ENCODE measurements around the gene CAPN3.

The CAPN3 gene

DNA sequence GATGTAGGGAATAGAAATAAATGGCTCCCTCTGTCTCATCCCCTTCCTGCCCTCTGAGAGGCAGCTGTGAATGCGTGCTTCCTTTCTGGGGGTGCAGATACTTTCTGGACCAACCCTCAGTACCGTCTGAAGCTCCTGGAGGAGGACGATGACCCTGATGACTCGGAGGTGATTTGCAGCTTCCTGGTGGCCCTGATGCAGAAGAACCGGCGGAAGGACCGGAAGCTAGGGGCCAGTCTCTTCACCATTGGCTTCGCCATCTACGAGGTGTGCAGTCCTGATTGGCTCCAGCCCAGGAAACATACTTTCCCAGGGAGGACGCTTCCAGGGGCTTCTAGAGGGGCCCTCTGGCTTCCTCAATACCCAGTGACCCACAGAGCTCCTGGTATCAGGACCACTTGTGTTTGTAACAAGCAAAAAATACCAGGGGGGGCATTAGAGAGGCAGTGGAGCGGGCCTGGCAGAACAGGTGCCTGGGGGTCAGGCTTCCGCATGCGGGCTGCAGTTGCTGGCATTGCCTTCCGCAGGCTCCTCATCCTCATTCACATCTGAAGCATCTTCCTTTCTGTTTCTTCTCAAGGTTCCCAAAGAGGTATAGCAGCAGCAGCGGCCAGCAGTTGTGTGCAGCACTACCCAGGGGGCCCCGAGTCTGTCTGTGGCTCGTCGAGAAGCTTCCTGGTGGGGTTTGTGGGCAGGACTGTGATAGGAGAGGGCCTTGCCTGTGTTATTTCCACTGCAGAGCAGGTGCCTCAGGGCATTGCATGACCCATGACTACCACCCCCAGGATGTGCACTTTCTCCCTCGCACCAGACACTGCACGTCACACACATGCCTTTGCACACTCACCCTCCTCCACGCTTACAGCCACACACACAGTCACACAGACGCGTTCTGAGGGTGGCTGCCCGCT lies 42.5 kb downstream of the CAPN3 start:
- no peak for DNase-seq

- no peak for DNase-seq
These were observed 43.3 kb downstream of the CAPN3 start for GRCh38 chr15:42402455-42403205.

GRCh38 chr15:42403389-42403788 lies 44.1 kb downstream of the CAPN3 start:
- no peak for DNase-seq

- no peak for DNase-seq
These were observed 45.3 kb downstream of the CAPN3 start for GRCh38 chr15:42404461-42405235.

GRCh38 chr15:42405863-42406482 lies 46.7 kb downstream of the CAPN3 start:
- DNase-seq = no peak

GRCh38 chr15:42408178-42408577 lies 48.9 kb downstream of the CAPN3 start:
- DNase-seq = no peak

DNA sequence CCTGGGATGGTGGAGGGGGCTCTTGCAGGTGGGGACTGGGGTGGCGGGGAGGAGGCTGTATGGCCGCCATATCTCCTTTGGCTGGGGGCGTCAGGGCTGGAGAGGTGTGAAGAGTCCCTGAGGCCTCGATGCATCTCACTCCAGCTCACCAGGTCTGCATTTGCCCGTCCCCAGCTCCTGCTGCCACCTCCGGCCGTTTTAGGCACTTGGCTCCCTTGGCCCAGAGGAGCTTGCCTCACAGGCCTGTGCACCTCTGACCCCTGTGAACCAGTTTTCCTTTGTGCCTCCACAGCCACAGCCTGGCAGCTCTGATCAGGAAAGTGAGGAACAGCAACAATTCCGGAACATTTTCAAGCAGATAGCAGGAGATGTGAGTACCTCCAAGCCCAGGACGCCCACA lies 49.7 kb downstream of the CAPN3 start:
- no peak for DNase-seq

- no peak for DNase-seq
These were observed 52.6 kb downstream of the CAPN3 start for GRCh38 chr15:42411884-42412283.

DNA sequence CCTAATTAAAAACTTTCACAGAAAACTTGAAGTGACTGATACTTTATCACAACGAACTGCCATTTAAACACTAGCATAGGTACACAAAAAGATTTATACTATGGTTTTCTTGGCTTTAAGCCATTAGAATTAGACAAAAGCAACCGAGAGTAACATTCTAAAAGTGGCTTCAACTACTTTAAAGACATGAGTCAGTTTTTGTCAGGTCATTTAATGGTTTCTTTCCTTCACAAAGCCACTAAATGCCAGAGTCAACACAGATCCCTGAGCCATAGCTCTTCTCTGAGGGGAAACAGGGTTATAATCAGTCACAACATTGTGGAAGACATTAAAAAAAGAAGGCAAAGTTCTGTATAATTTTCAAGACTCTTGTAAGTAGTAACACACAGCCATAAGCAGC lies 54.6 kb downstream of the CAPN3 start:
- no peak for DNase-seq

DNA sequence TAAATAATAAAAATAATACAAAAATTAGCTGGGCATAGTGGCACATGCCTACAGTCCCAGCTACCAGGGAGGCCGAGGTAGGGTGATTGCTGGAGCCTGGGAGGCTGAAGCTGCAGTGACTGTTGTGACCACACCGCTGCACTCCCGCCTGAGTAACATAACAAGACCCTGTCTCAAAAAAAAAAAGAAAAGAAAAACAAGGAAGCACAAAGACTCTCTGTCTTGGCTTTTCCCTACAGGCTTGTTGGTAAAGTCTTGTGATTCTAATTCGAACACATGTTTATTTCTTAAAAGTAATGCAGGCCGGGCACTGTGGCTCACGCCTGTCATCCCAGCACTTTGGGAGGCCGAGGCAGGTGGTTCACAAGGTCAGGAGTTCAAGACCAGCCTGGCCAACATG lies 60.1 kb downstream of the CAPN3 start:
- DNase-seq = no peak

DNA sequence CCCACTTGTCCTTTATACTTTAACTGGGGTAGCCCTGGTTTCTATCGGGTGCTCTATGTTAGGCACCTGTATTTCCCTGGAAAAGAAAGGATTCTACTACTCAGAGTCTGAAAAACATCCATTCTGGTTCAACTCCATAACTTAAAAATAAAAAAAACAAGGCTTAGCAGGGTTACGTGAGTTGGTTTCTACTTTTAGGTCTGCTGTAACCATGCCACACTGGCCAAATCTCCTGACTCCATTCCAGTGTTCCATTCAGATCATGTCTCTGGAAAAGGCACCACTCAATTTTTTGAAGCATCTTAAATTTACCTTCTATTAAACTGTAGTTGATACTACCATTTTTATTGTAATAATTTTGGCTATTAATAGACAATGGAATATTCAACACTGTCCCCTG lies 62.1 kb downstream of the CAPN3 start:
- no peak for DNase-seq

- no peak for DNase-seq
These were observed 68.3 kb downstream of the CAPN3 start for GRCh38 chr15:42427429-42428223.

DNA sequence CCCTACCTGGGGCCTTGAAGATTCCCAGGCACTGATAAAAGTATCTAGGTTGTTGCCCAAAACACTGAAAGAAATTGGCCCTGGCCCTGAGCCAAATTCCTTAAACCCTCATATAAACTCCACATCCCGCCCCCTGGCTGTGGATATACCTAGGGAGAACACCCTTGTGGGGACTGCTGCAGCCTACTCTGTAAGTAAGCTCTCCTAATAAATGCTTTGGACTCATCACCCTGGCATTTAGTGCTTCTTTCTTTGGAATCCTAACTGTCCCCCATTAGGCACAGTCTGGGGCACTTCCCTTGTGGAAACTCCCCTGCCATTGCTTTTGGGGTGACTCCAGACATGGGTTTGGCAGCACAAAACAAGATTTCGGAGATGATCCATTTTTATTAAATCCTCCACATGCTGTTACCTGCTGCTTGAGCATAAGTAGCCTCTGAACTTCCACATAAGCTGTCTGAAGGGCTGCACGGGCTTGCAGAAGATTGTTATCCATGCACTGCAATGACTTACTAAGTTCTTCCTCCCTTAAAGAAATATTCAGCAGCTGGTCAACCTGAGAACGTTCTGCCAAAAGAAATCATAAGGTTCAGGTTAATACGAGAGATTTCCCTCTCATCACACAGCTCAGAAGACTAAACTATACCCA lies 85.2 kb downstream of the CAPN3 start:
- peak; percentile 2 for DNase-seq

- no peak for DNase-seq
These were observed 86.2 kb downstream of the CAPN3 start for GRCh38 chr15:42445551-42445950.

GRCh38 chr15:42447599-42447998 lies 88.3 kb downstream of the CAPN3 start:
- no peak for DNase-seq

- no peak for DNase-seq
These were observed 89.0 kb downstream of the CAPN3 start for GRCh38 chr15:42448281-42448680.

DNA sequence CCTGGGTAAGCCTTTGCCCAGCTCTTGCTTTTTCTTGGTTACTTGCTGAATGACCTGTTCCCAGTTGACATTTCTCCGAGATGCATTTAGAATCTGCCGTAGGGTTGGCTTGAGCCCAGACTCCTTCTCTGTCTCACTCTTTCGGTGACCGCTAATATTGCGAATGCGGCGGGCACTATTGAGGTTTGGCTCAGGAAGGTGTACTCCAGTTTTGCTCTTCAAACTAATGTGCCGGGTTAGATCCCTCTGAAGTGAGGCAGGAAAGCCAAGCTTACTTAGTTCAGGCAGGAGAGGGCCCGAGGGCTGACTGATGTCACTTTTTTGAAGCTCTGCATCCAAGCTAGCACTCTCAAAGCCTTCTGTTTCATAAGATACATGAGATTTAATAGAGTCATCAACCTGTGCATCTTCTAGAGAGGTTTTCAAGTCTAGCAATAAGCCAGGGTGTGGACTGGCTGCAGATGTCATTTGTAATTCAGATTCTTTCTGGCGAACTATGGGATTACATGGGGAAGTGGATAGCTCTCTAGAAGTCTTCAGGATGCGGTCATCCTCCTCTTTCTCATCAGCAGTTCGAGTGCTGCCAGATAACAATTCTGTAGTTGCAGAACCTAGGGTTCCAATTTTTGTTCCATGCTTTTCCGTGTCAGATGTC lies 90.6 kb downstream of the CAPN3 start:
- no peak for DNase-seq

- no peak for DNase-seq
These were observed 91.1 kb downstream of the CAPN3 start for GRCh38 chr15:42450425-42450790.

- DNase-seq = no peak
These were observed 94.5 kb downstream of the CAPN3 start for GRCh38 chr15:42453826-42454225.

DNA sequence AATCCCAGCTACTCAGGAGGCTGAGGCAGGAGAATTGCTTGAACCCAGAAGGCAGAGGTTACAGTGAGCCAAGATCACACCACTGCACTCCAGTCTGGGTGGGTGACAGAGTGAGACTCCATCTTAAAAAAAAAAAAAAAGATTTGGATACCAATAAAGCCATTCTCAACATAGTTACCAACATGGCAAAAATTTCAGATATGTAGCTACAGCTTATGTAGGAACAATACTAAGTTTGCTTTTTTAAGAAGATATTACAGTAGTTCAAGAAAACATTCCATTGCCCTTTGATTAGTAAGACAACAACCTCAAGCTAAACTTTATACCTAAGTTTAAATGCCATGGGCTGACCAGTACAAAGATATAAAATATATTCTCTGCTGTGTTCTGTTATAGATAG lies 97.2 kb downstream of the CAPN3 start:
- DNase-seq = no peak

DNA sequence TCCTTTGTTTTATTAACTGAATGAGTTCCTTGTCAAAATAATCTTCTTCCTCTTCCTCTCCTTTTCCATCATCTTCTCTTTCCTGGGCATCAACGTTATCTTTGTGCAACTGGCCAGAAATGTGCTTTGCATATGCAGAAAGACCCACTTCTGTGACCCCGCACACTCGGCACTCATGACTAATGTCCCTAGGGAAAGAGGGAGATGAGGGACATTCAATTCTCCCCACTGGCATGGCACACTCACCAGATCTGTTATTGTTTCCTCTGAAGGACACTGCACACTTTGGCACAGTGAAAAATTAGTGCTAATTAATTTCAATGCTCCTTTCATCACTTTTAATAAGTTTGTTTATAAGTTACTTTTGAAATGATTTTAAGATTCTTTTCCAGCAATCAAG lies 97.7 kb downstream of the CAPN3 start:
- DNase-seq = no peak
